Stimulated activated CD8-positive, alpha-beta memory T cell treated with anti-CD3 and anti-CD28 coated beads, Interleukin-4, amount 100 ng/mL, for 4 hours (primary cell): Measurements from ENCODE around the gene PRPF8.

ENCODE experiments used
- DNase-seq, 2 donors: peaks; one replicate each; pipeline ENCODE4 v3.0.0-alpha.2; 2020; ENCODE audit warnings: low read depth in 2 of 2, low spot score in 1 of 2

Gene PRPF8

GRCh38 chr17:1646199-1646875 lies 38.3 kb downstream of the PRPF8 start:
- no peak for DNase-seq

GRCh38 chr17:1645207-1646171 lies 39.2 kb downstream of the PRPF8 start, which contains the start of gene SCARF1:
TSS of gene SCARF1 (minus strand) at chr17:1645732. CDS start at chr17:1645697, 35 bp downstream.
- DNase-seq = no peak

- no peak for DNase-seq
These were observed 40.0 kb downstream of the PRPF8 start for GRCh38 chr17:1644493-1645206.

- no peak for DNase-seq
These were observed 40.6 kb downstream of the PRPF8 start for GRCh38 chr17:1643999-1644492.

- DNase-seq = peak in 1 of 2 donors; percentile 29
These were observed 41.2 kb downstream of the PRPF8 start for GRCh38 chr17:1643293-1643998.

- no peak for DNase-seq
These were observed 43.6 kb downstream of the PRPF8 start for GRCh38 chr17:1641065-1641403.

GRCh38 chr17:1640329-1641064 lies 44.2 kb downstream of the PRPF8 start:
- no peak for DNase-seq

- no peak for DNase-seq
These were observed 45.0 kb downstream of the PRPF8 start for GRCh38 chr17:1639549-1640180.

GRCh38 chr17:1638624-1639300 lies 45.9 kb downstream of the PRPF8 start:
- DNase-seq = no peak

GRCh38 chr17:1638171-1638590 lies 46.5 kb downstream of the PRPF8 start:
- DNase-seq = no peak

- no peak for DNase-seq
These were observed 47.9 kb downstream of the PRPF8 start for GRCh38 chr17:1636732-1637285.

GRCh38 chr17:1635675-1636465 lies 48.8 kb downstream of the PRPF8 start:
- no peak for DNase-seq

- DNase-seq = no peak
These were observed 49.6 kb downstream of the PRPF8 start for GRCh38 chr17:1634841-1635650.

- no peak for DNase-seq
These were observed 54.0 kb downstream of the PRPF8 start for GRCh38 chr17:1630662-1631061.

- DNase-seq = peak; percentile 53 to 58
These were observed 55.0 kb downstream of the PRPF8 start for GRCh38 chr17:1629504-1630310.

- DNase-seq = peak; percentile 67 to 78
These were observed 55.7 kb downstream of the PRPF8 start for GRCh38 chr17:1628856-1629503.
